ENCODE data around the gene GREB1.

The GREB1 gene

GRCh38 chr2:11559786-11560155, 25.9 kb downstream of the GREB1 start:
- DNase-seq (ENCODE audit: low read depth): no peak

- DNase-seq (ENCODE audit: low read depth): no peak
Observed at GRCh38 chr2:11560806-11561205, 27.0 kb downstream of the GREB1 start.

GRCh38 chr2:11562011-11562410, 28.2 kb downstream of the GREB1 start:
- no peak for DNase-seq (ENCODE audit: low read depth)

GRCh38 chr2:11562476-11562875, 28.6 kb downstream of the GREB1 start:
- DNase-seq (ENCODE audit: low read depth): no peak

- DNase-seq (ENCODE audit: low read depth): no peak
Observed at GRCh38 chr2:11563784-11564666, 30.2 kb downstream of the GREB1 start.

- DNase-seq (ENCODE audit: low read depth): no peak
Observed at GRCh38 chr2:11564816-11565567, 31.1 kb downstream of the GREB1 start.

GRCh38 chr2:11566383-11566782, 32.5 kb downstream of the GREB1 start:
- no peak for DNase-seq (ENCODE audit: low read depth)

- no peak for DNase-seq (ENCODE audit: low read depth)
Observed at GRCh38 chr2:11567631-11568031, 33.8 kb downstream of the GREB1 start.

GRCh38 chr2:11568436-11568835, 34.6 kb downstream of the GREB1 start:
- DNase-seq (ENCODE audit: low read depth): no peak

- no peak for DNase-seq (ENCODE audit: low read depth)
Observed at GRCh38 chr2:11569636-11570035, 35.8 kb downstream of the GREB1 start.

GRCh38 chr2:11571170-11571569, 37.3 kb downstream of the GREB1 start:
- DNase-seq (ENCODE audit: low read depth): no peak

GRCh38 chr2:11572996-11573395, 39.2 kb downstream of the GREB1 start:
- no peak for DNase-seq (ENCODE audit: low read depth)

GRCh38 chr2:11573418-11574175, 39.8 kb downstream of the GREB1 start:
- no peak for DNase-seq (ENCODE audit: low read depth)

GRCh38 chr2:11574176-11575046, 40.6 kb downstream of the GREB1 start:
- no peak for DNase-seq (ENCODE audit: low read depth)

GRCh38 chr2:11576398-11576797, 42.6 kb downstream of the GREB1 start:
- DNase-seq (ENCODE audit: low read depth): no peak

GRCh38 chr2:11577101-11577883, 43.4 kb downstream of the GREB1 start:
- no peak for DNase-seq (ENCODE audit: low read depth)

- DNase-seq (ENCODE audit: low read depth): no peak
Observed at GRCh38 chr2:11578081-11578948, 44.5 kb downstream of the GREB1 start.

- DNase-seq (ENCODE audit: low read depth): no peak
Observed at GRCh38 chr2:11578986-11579774, 45.3 kb downstream of the GREB1 start.
